ENCODE results near the gene PSMB8. TPM values are rescaled to one million over a fixed set of nuclear protein-coding genes. Genes with fewer than 3 reads are reported as not detected.
"Not testable (repeated sequence)": the region's sequence is repeated elsewhere in the genome, so short reads cannot be mapped to it uniquely, and the experiment has no call there.

Gene PSMB8
- total and polyA plus RNA-seq, 5 donors from 2014 or later, result 185 to 803 (median 469) TPM

GRCh38 chr6:32883789-32884188, 39.9 kb upstream of the PSMB8 start:
- Histone ChIP-seq H3K4me1 (ENCODE audit: control insufficient read depth, insufficient read depth, low read length, poor library complexity, severe bottlenecking) (no peaks in the 10 kb centered on the region), H3K9me3 (ENCODE audit: control insufficient read depth in 2 of 2, low read length in 2 of 2) (no peaks in the 10 kb centered on the region), H3K4me3 (ENCODE audit: low read depth, low read length) (no peak overlapping the region), H3K36me3 (ENCODE audit: control insufficient read depth, insufficient read depth, low read length) (peaks cover 6% of the 10 kb centered on the region), H3K27me3 (ENCODE audit: control insufficient read depth, insufficient read depth, low read length) (no peaks in the 10 kb centered on the region), H3K27ac (ENCODE audit: insufficient read depth, low read length, poor library complexity, severe bottlenecking) (no peak overlapping the region)
- Mint-ChIP-seq H3K27ac (peak overlapping the region in 1 of 3 donors; percentile 13), H3K36me3 (peaks cover 17% of the 10 kb centered on the region), H3K9me3 (no peaks in the 10 kb centered on the region), H3K4me3 (no peak overlapping the region), H3K27me3 (peaks cover 30% of the 10 kb centered on the region), H3K4me1 (peaks cover 0 to 6% (median 2%) of the 10 kb centered on the region in 4 donors)
- DNase-seq (no peak), ATAC-seq (ENCODE audit: low read depth in 2 of 2) (no peak)

GRCh38 chr6:32882879-32883250, 39.0 kb upstream of the PSMB8 start:
- Histone ChIP-seq H3K4me3 (ENCODE audit: low read depth, low read length) (no peak overlapping the region), H3K4me1 (ENCODE audit: control insufficient read depth, insufficient read depth, low read length, poor library complexity, severe bottlenecking) (no peaks in the 10 kb centered on the region), H3K36me3 (ENCODE audit: control insufficient read depth, insufficient read depth, low read length) (peaks cover 6% of the 10 kb centered on the region), H3K27me3 (ENCODE audit: control insufficient read depth, insufficient read depth, low read length) (no peaks in the 10 kb centered on the region), H3K9me3 (ENCODE audit: control insufficient read depth in 2 of 2, low read length in 2 of 2) (no peaks in the 10 kb centered on the region), H3K27ac (ENCODE audit: insufficient read depth, low read length, poor library complexity, severe bottlenecking) (no peak overlapping the region)
- H3K27me3 Mint-ChIP-seq, result peaks cover 31% of the 10 kb centered on the region
- H3K27ac Mint-ChIP-seq, result no peak overlapping the region
- H3K4me3 Mint-ChIP-seq, result no peak overlapping the region
- H3K36me3 Mint-ChIP-seq, result peaks cover 23% of the 10 kb centered on the region
- peaks cover 0 to 6% (median 2%) of the 10 kb centered on the region in 4 donors for H3K4me1 Mint-ChIP-seq
- H3K9me3 Mint-ChIP-seq, result no peaks in the 10 kb centered on the region
- DNase-seq, result no peak
- ATAC-seq (ENCODE audit: low read depth in 2 of 2), result no peak

- not testable (repeated sequence) for H3K4me1 ChIP-seq (ENCODE audit: control insufficient read depth, insufficient read depth, low read length, poor library complexity, severe bottlenecking); H3K9me3 ChIP-seq (ENCODE audit: control insufficient read depth in 2 of 2, low read length in 2 of 2); DNase-seq; H3K4me1 Mint-ChIP-seq; H3K27ac ChIP-seq (ENCODE audit: insufficient read depth, low read length, poor library complexity, severe bottlenecking); H3K27ac Mint-ChIP-seq; ATAC-seq (ENCODE audit: low read depth in 2 of 2); H3K36me3 ChIP-seq (ENCODE audit: control insufficient read depth, insufficient read depth, low read length); H3K9me3 Mint-ChIP-seq; H3K27me3 ChIP-seq (ENCODE audit: control insufficient read depth, insufficient read depth, low read length); H3K4me3 ChIP-seq (ENCODE audit: low read depth, low read length); H3K4me3 Mint-ChIP-seq
- H3K36me3 Mint-ChIP-seq, result peaks cover 25% of the 10 kb centered on the region
- H3K27me3 Mint-ChIP-seq, result peaks cover 24% of the 10 kb centered on the region
Measured at GRCh38 chr6:32880962-32881361, 37.1 kb upstream of the PSMB8 start.

GRCh38 chr6:32879691-32880090, 35.8 kb upstream of the PSMB8 start:
- no peak for ATAC-seq (ENCODE audit: low read depth in 2 of 2)
- Mint-ChIP-seq H3K27me3 (peaks cover 25% of the 10 kb centered on the region), H3K27ac (peak overlapping the region in 1 of 3 donors; percentile 58), H3K36me3 (peaks cover 25% of the 10 kb centered on the region), H3K9me3 (no peaks in the 10 kb centered on the region), H3K4me3 (no peak overlapping the region), H3K4me1 (no peaks in the 10 kb centered on the region)
- H3K4me3 ChIP-seq (ENCODE audit: low read depth, low read length), result no peak overlapping the region
- H3K36me3 ChIP-seq (ENCODE audit: control insufficient read depth, insufficient read depth, low read length), result peaks cover 6% of the 10 kb centered on the region
- H3K27me3 ChIP-seq (ENCODE audit: control insufficient read depth, insufficient read depth, low read length), result no peaks in the 10 kb centered on the region
- no peaks in the 10 kb centered on the region for H3K4me1 ChIP-seq (ENCODE audit: control insufficient read depth, insufficient read depth, low read length, poor library complexity, severe bottlenecking)
- no peak overlapping the region for H3K27ac ChIP-seq (ENCODE audit: insufficient read depth, low read length, poor library complexity, severe bottlenecking)
- DNase-seq, result no peak
- no peaks in the 10 kb centered on the region for H3K9me3 ChIP-seq (ENCODE audit: control insufficient read depth in 2 of 2, low read length in 2 of 2)

- ATAC-seq (ENCODE audit: low read depth in 2 of 2) (no peak), DNase-seq (no peak)
- Histone ChIP-seq H3K4me1 (ENCODE audit: control insufficient read depth, insufficient read depth, low read length, poor library complexity, severe bottlenecking) (no peaks in the 10 kb centered on the region), H3K27me3 (ENCODE audit: control insufficient read depth, insufficient read depth, low read length) (no peaks in the 10 kb centered on the region), H3K4me3 (ENCODE audit: low read depth, low read length) (no peak overlapping the region), H3K36me3 (ENCODE audit: control insufficient read depth, insufficient read depth, low read length) (peaks cover 6% of the 10 kb centered on the region), H3K27ac (ENCODE audit: insufficient read depth, low read length, poor library complexity, severe bottlenecking) (no peak overlapping the region), H3K9me3 (ENCODE audit: control insufficient read depth in 2 of 2, low read length in 2 of 2) (peaks cover 0 to 3% of the 10 kb centered on the region in 2 experiments)
- H3K27me3 Mint-ChIP-seq, result peaks cover 32% of the 10 kb centered on the region
- peaks cover 0 to 4% (median under 1%) of the 10 kb centered on the region in 7 donors for H3K9me3 Mint-ChIP-seq
- no peak overlapping the region for H3K27ac Mint-ChIP-seq
- no peak overlapping the region for H3K4me3 Mint-ChIP-seq
- H3K36me3 Mint-ChIP-seq, result peaks cover 29% of the 10 kb centered on the region
- peaks cover 0 to 2% (median 0%) of the 10 kb centered on the region in 4 donors for H3K4me1 Mint-ChIP-seq
Measured at GRCh38 chr6:32876603-32877002, 32.8 kb upstream of the PSMB8 start.

GRCh38 chr6:32873947-32874346, 30.1 kb upstream of the PSMB8 start:
- not testable (repeated sequence) for H3K4me3 ChIP-seq (ENCODE audit: low read depth, low read length); H3K27ac ChIP-seq (ENCODE audit: insufficient read depth, low read length, poor library complexity, severe bottlenecking); ATAC-seq (ENCODE audit: low read depth in 2 of 2); H3K27me3 ChIP-seq (ENCODE audit: control insufficient read depth, insufficient read depth, low read length); H3K4me1 Mint-ChIP-seq; H3K36me3 ChIP-seq (ENCODE audit: control insufficient read depth, insufficient read depth, low read length); H3K9me3 Mint-ChIP-seq; H3K4me1 ChIP-seq (ENCODE audit: control insufficient read depth, insufficient read depth, low read length, poor library complexity, severe bottlenecking); DNase-seq; H3K4me3 Mint-ChIP-seq; H3K9me3 ChIP-seq (ENCODE audit: control insufficient read depth in 2 of 2, low read length in 2 of 2)
- Mint-ChIP-seq H3K36me3 (peaks cover 16% of the 10 kb centered on the region), H3K27me3 (peaks cover 36% of the 10 kb centered on the region), H3K27ac (peak overlapping the region in 1 of 3 donors; percentile 50)

DNA sequence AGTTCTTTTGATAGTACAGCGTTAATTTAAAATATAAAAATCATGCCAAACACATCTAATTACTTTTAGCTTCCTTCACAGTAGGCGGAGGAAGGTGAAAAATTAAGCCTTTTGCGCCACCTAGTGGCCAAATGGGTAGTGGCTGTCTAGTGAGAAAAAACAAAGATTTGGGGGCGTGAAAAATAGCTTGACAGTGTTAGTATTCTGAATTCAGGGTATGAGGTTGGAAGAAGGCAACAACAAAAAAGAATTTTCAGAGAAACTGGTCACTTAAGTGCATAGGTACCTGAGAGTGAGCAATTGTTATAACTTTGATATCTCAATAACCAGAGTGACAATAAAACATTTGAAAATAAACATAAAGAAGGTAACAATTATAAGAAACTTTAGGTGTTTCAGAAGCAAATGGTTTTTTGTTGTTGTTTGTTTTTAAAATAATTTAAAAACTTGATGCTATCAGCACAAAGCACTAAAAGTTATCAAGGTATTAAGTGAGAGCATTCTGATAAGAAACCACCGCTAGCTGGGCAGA, 24.5 kb upstream of the PSMB8 start:
- peaks cover 0 to 4% (median under 1%) of the 10 kb centered on the region in 7 donors for H3K9me3 Mint-ChIP-seq
- H3K36me3 Mint-ChIP-seq, result peaks cover 14% of the 10 kb centered on the region
- H3K4me3 Mint-ChIP-seq, result no peak overlapping the region
- peaks cover 8% of the 10 kb centered on the region for H3K36me3 ChIP-seq (ENCODE audit: control insufficient read depth, insufficient read depth, low read length)
- H3K4me1 ChIP-seq (ENCODE audit: control insufficient read depth, insufficient read depth, low read length, poor library complexity, severe bottlenecking), result peaks cover 11% of the 10 kb centered on the region
- peak overlapping the region in 1 of 3 donors; percentile 9 for H3K27ac Mint-ChIP-seq
- no peak overlapping the region for H3K27ac ChIP-seq (ENCODE audit: insufficient read depth, low read length, poor library complexity, severe bottlenecking)
- ATAC-seq (ENCODE audit: low read depth in 2 of 2) (peak; percentile 79 to 84), DNase-seq (peak; percentile 77 to 90 (median 86))
- peaks cover 0 to 3% of the 10 kb centered on the region in 2 experiments for H3K9me3 ChIP-seq (ENCODE audit: control insufficient read depth in 2 of 2, low read length in 2 of 2)
- H3K4me3 ChIP-seq (ENCODE audit: low read depth, low read length), result peak overlapping the region; percentile 34
- H3K27me3 ChIP-seq (ENCODE audit: control insufficient read depth, insufficient read depth, low read length), result no peaks in the 10 kb centered on the region
- H3K27me3 Mint-ChIP-seq, result peaks cover 13% of the 10 kb centered on the region
- H3K4me1 Mint-ChIP-seq, result peaks cover 19 to 33% (median 25%) of the 10 kb centered on the region in 4 donors

Measured in CD4-positive, CD25-positive, alpha-beta regulatory T cell (primary cell).